K562 (cell line): Measurements from ENCODE around the gene SHTN1. TPM values are rescaled to one million over a fixed set of nuclear protein-coding genes. Genes with fewer than 3 reads are reported as not detected.

ENCODE experiments used
- ATAC-seq: fragments of 200-7000 bp; cut with Tn5 transposase; 3 replicates; pipeline ENCODE4 v1.9.1; 2020; ENCODE audit warnings: moderate library complexity
- BruUV-seq: library from RNA; stranded (reverse); fragments of 400-500 nt; replicated peaks from 2 replicates; lab custom pipeline; 2021; lab: Mats Ljungman, UMichigan
- CTCF ChIA-PET: fragments of 300-600 bp; formaldehyde crosslinking; extraction: SDS; loops from one replicate; lab custom pipeline; 2021; ENCODE audit warnings: low intra/inter-chr PET ratio; lab: Yijun Ruan, JAX
- POLR2A ChIA-PET: fragments of 300-600, 350-650 bp; sonication (Branson Sonifier 250); formaldehyde crosslinking; extraction: SDS; loops from one replicate; lab custom pipeline; 2021; ENCODE audit warnings: antibody characterized with exemption, inconsistent platforms; lab: Yijun Ruan, JAX
- DNase-seq, 4 experiments: peaks; one replicate each; pipeline versions ENCODE4 v3.0.0 to v3.0.0-alpha.2; 2011 to 2018; ENCODE audit warnings: low spot score in 3 of 4, mixed read lengths in 3 of 4; ENCODE audit errors: extremely low read depth in 1 of 4
- FAIRE-seq: peaks from 2 replicates; lab custom pipeline; 2011; peaks lifted over from hg19 to GRCh38; lab: Jason Lieb, UNC
- H2AFZ ChIP-seq: 2 replicates; pipeline ENCODE4 v1.6.0; 2011; ENCODE audit warnings: low read depth, low read length, control low read depth, inconsistent platforms
- H3K27ac ChIP-seq: fragments of 200-600 bp; 3 replicates; pipeline ENCODE4 v1.8.0; 2011; ENCODE audit warnings: low read depth, mild to moderate bottlenecking, control low read depth, inconsistent platforms, low read length, moderate library complexity, mixed read lengths; ENCODE audit errors: extremely low read depth
- H3K27me3 ChIP-seq, 2 experiments: fragments of 300-600 bp in 1 of 2; 2 replicates in 1 of 2; 3 replicates in 1 of 2; pipeline versions ENCODE4 v1.6.0 to v1.8.0; 2011; ENCODE audit warnings: inconsistent platforms in 2 of 2, low read length in 2 of 2, mild to moderate bottlenecking in 1 of 2, mixed read lengths in 1 of 2, moderate library complexity in 1 of 2; ENCODE audit not compliant: control insufficient read depth in 2 of 2, insufficient read depth in 2 of 2
- H3K36me3 ChIP-seq: fragments of 300-600 bp; 3 replicates; pipeline ENCODE4 v1.8.0; 2011; ENCODE audit warnings: mild to moderate bottlenecking, low read length, inconsistent platforms; ENCODE audit not compliant: control insufficient read depth, insufficient read depth
- H3K4me1 ChIP-seq, 2 experiments: fragments of 200-600 bp in 1 of 2; replicated peaks in 1 of 2; 2 replicates in 1 of 2; 3 replicates in 1 of 2; pipeline versions ENCODE4 v1.5.1 to v1.8.0; 2011; ENCODE audit warnings: inconsistent platforms in 2 of 2, low read length in 2 of 2, mild to moderate bottlenecking in 1 of 2, mixed read lengths in 1 of 2, moderate library complexity in 1 of 2; ENCODE audit not compliant: control insufficient read depth in 2 of 2, insufficient read depth in 2 of 2
- H3K4me2 ChIP-seq: 2 replicates; pipeline ENCODE4 v1.6.1; 2011; ENCODE audit warnings: low read length, control low read depth, inconsistent platforms, mixed read lengths; ENCODE audit not compliant: insufficient read depth
- H3K4me3 ChIP-seq: fragments of 200-600 bp; sonication (generic), shearing (Covaris generic); 2 replicates; pipeline ENCODE4 v1.5.1; 2016; ENCODE audit warnings: control low read depth, inconsistent platforms
- H3K79me2 ChIP-seq: fragments of 200-600 bp; 3 replicates; pipeline ENCODE4 v1.8.0; 2011; ENCODE audit warnings: low read length, inconsistent platforms; ENCODE audit not compliant: control insufficient read depth, insufficient read depth
- H3K9ac ChIP-seq, 2 experiments: 2 replicates each; pipeline versions ENCODE4 v1.6.0 to v1.6.1; 2011; ENCODE audit warnings: low read depth in 2 of 2, low read length in 2 of 2, control low read depth in 1 of 2, inconsistent platforms in 1 of 2, mild to moderate bottlenecking in 1 of 2, mixed read lengths in 1 of 2; ENCODE audit not compliant: insufficient read depth in 1 of 2
- H3K9me1 ChIP-seq: one replicate; pipeline ENCODE4 v1.6.0; 2011; ENCODE audit warnings: inconsistent platforms, mild to moderate bottlenecking, low read length, moderate library complexity; ENCODE audit not compliant: control insufficient read depth, insufficient read depth
- H3K9me3 ChIP-seq: replicated peaks from 2 replicates; pipeline ENCODE4 v1.5.1; 2011; ENCODE audit warnings: low read depth, low read length, inconsistent platforms; ENCODE audit not compliant: control insufficient read depth, insufficient read depth
- H4K20me1 ChIP-seq: replicated peaks from 2 replicates; pipeline ENCODE4 v1.6.1; 2011; ENCODE audit warnings: low read length, inconsistent platforms, mixed read lengths; ENCODE audit not compliant: control insufficient read depth, insufficient read depth
- CREBBP ChIP-seq: IDR thresholded peaks from one replicate; pipeline ENCODE4 v1.6.1; 2012; ENCODE audit warnings: low read depth, mild to moderate bottlenecking, control low read depth, inconsistent platforms, low read length
- MYC ChIP-seq, 2 experiments: fragments of 250-450 bp in 1 of 2; sonication (Bioruptor Pico) in 1 of 2; IDR thresholded peaks; 2 replicates each; pipeline versions ENCODE4 v1.5.1 to v1.6.1; 2012 to 2021; ENCODE audit warnings: low read depth in 2 of 2, borderline replicate concordance in 1 of 2, improper control_type of control experiment in 1 of 2, low read length in 1 of 2, mild to moderate bottlenecking in 1 of 2, moderate library complexity in 1 of 2
- NFE2L1 ChIP-seq: fragments of 450-650 bp; IDR thresholded peaks from 2 replicates; pipeline ENCODE4 v1.6.1; 2016; ENCODE audit warnings: missing genetic modification characterization, low read depth, mild to moderate bottlenecking, missing compliant biosample characterization, moderate library complexity, borderline replicate concordance
- SETDB1 ChIP-seq: IDR thresholded peaks from one replicate; pipeline ENCODE4 v1.6.1; 2012; ENCODE audit warnings: low read length, control low read depth, inconsistent platforms
- SRSF7 ChIP-seq: fragments of 200-400 bp; formaldehyde crosslinking; optimal IDR thresholded peaks from 2 replicates; pipeline ENCODE3; 2017; ENCODE audit warnings: mild to moderate bottlenecking, low read depth, low read length
- TCFL5 ChIP-seq: fragments of 250-450 bp; sonication (Bioruptor Pico); conservative IDR thresholded peaks from 2 replicates; pipeline ENCODE4 v1.6.1; 2021; ENCODE audit warnings: mild to moderate bottlenecking, moderate library complexity, matching md5 sums
- ZNF518B ChIP-seq: fragments of 250-450 bp; sonication (Bioruptor Pico); IDR thresholded peaks from 2 replicates; pipeline ENCODE4 v1.5.0; 2021; ENCODE audit warnings: mild to moderate bottlenecking, moderate library complexity
- WGBS: fragments of 100-300 bp; shearing (Covaris generic); methylation state at CpG from one replicate; pipeline ENCODE4 v1.1.6; 2016; ENCODE audit warnings: low coverage, mixed read lengths; ENCODE audit not compliant: insufficient coverage; ENCODE audit errors: missing lambda C conversion rate; 5-methylcytosine and 5-hydroxymethylcytosine counted together
- in situ Hi-C: fragments of 300-500 bp; cut with MboI; formaldehyde crosslinking; loops from 4 replicates; pipeline ENCODE4 v1.15.0; 2018; ENCODE audit warnings: inconsistent platforms, mixed read lengths
- intact Hi-C: fragments of 100-400 bp; cut with micrococcal nuclease; formaldehyde crosslinking; loops from 2 replicates; pipeline ENCODE4 v1.14.2; 2022
- polyA plus RNA-seq, 8 experiments: library from polyadenylated mRNA; depleted of rRNA in 4 of 8; stranded (reverse) in 5 of 8; unstranded in 3 of 8; fragments of >200 nt; fragmentation: Nextera tagmentation in 2 of 8; fragmentation: Illumina TruSeq in 1 of 8; extraction: Ambion mirVana in 2 of 8; extraction: Trizol in 1 of 8; gene quantifications; 2 replicates each; pipeline versions ENCODE4 v1.2.1 to v1.2.3, GENCODE V29; 2011 to 2014; ENCODE audit warnings: inconsistent platforms in 1 of 8, missing spikeins in 1 of 8
- total RNA-seq, 7 experiments: library from RNA; depleted of rRNA in 6 of 7; stranded (reverse); fragments of >200 nt in 6 of 7; fragmentation: Illumina TruSeq in 2 of 7; extraction: Trizol in 2 of 7; gene quantifications; 2 replicates each; pipeline versions ENCODE4 v1.2.1 to v1.2.3, GENCODE V29; 2011 to 2021; ENCODE audit warnings: low replicate concordance in 1 of 7
- TF ChIP-seq, protein P1 (sequence below), 2 experiments: fragments of 200-800 bp in 1 of 2; sonication (Bioruptor generic) in 1 of 2; sonication (generic) in 1 of 2; formaldehyde crosslinking in 1 of 2; IDR thresholded peaks in 1 of 2; conservative IDR thresholded peaks in 1 of 2; 2 replicates each; pipeline versions ENCODE4 v1.5.0 to v1.6.1; 2016 to 2020; ENCODE audit warnings: missing compliant biosample characterization in 1 of 2, missing genetic modification characterization in 1 of 2, missing genetic modification reagents in 1 of 2

Gene SHTN1
- total and polyA plus RNA-seq, 9 of the 15 experiments (the other 6 are each of a cell fraction or from before 2014, with no cell fraction given), result 5.4 to 21.3 (median 13.3) TPM

GRCh38 chr10:116905845-116906210 lies 99.2 kb downstream of the SHTN1 start:
- ChIA-PET CTCF (no interaction called here), POLR2A (no interaction called here)
- in situ Hi-C loops, result no loop called here
- Histone ChIP-seq H3K9ac (no peak overlapping the region), H3K4me2 (no peak overlapping the region), H3K27ac (no peak overlapping the region), H3K4me3 (no peak overlapping the region), H3K27me3 (no peaks in the 10 kb centered on the region), H3K4me1 (no peaks in the 10 kb centered on the region), H2AFZ (no peak overlapping the region), H3K9me3 (no peaks in the 10 kb centered on the region), H3K79me2 (no peaks in the 10 kb centered on the region), H3K36me3 (peaks cover 59% of the 10 kb centered on the region; the same call in 2 of the 3 replicates), H4K20me1 (no peaks in the 10 kb centered on the region), H3K9me1 (no peaks in the 10 kb centered on the region)
- WGBS, result 100% methylated on average over 3 of the region's 3 CpGs
- intact Hi-C loops, result no loop called here
- FAIRE-seq (no peak), DNase-seq (no peak), ATAC-seq (no peak)
- no peak for TF ChIP-seq SRSF7
- BruUV-seq, result no TSS peak

DNA sequence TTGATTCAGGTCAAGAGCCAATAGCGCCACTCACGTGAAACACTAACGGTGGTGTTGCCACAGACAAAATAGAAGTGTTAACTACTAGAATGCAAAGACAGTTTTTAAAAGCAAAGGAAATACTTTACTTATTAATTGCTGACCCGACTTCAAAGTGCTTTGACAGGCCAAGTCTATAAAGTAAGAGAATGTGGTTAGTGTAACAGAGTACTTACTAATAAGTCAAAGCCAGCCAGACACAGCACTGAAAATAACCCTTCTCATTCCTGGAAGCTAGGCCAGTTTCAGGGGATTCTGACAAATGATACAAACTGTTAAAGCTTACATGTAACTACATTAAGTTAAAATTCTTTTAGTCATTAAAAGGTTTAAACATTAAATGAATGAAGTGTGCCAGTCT lies 105.4 kb downstream of the SHTN1 start:
- no TSS peak for BruUV-seq
- no peak overlapping the region for H3K27ac ChIP-seq
- in situ Hi-C loops (no loop called here), intact Hi-C loops (no loop called here)
- ChIA-PET POLR2A (no interaction called here), CTCF (no interaction called here)
- no peak overlapping the region for H3K9ac ChIP-seq
- H3K4me2 ChIP-seq, result no peak overlapping the region
- H3K79me2 ChIP-seq, result no peaks in the 10 kb centered on the region
- FAIRE-seq, result no peak
- H3K36me3 ChIP-seq, result peaks cover 51% of the 10 kb centered on the region; the same call in 2 of the 3 replicates
- no peak overlapping the region for H2AFZ ChIP-seq
- H4K20me1 ChIP-seq, result no peaks in the 10 kb centered on the region
- no peaks in the 10 kb centered on the region for H3K27me3 ChIP-seq
- 98% methylated on average over 4 of the region's 4 CpGs for WGBS
- no peaks in the 10 kb centered on the region; the same call in 1 of the 2 replicates for H3K9me3 ChIP-seq
- no peak for DNase-seq
- no peaks in the 10 kb centered on the region for H3K9me1 ChIP-seq
- TF ChIP-seq MYC (IDR thresholded peaks at IDR 0.05; ENCODE audit: low read depth, low read length), result no peak
- TF ChIP-seq MYC (CRISPR knock-in tag; IDR thresholded peaks at IDR 0.05; ENCODE audit: borderline replicate concordance, low read depth), result no peak
- TF ChIP-seq SETDB1, result no peak
- TF ChIP-seq ZNF518B (CRISPR knock-in tag), result no peak
- no peak for TF ChIP-seq TCFL5 (CRISPR knock-in tag)
- no peak for TF ChIP-seq CREBBP
- TF ChIP-seq, protein P1, sequence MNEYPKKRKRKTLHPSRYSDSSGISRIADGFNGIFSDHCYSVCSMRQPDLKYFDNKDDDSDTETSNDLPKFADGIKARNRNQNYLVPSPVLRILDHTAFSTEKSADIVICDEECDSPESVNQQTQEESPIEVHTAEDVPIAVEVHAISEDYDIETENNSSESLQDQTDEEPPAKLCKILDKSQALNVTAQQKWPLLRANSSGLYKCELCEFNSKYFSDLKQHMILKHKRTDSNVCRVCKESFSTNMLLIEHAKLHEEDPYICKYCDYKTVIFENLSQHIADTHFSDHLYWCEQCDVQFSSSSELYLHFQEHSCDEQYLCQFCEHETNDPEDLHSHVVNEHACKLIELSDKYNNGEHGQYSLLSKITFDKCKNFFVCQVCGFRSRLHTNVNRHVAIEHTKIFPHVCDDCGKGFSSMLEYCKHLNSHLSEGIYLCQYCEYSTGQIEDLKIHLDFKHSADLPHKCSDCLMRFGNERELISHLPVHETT (CRISPR knock-in tag; conservative IDR thresholded peaks at IDR 0.05 in 1 of 2, IDR thresholded peaks at IDR 0.05 in 1 of 2), result no peak
- TF ChIP-seq NFE2L1, result no peak
- TF ChIP-seq, all 486 proteins: peak for 0
- ATAC-seq, result no peak
- H3K4me3 ChIP-seq, result no peak overlapping the region
- H3K4me1 ChIP-seq, result no peaks in the 10 kb centered on the region
